Astrocyte of the spinal cord (primary cell): Measurements from ENCODE around the gene LRRC4C.

Experiments used
- DNase-seq: peaks from one replicate; pipeline ENCODE4 v3.0.0; 2011; ENCODE audit warnings: low read depth, low spot score
- H3K4me3 ChIP-seq: 2 replicates; pipeline ENCODE4 v1.5.1; 2011; ENCODE audit warnings: low read depth, mild to moderate bottlenecking, low read length, moderate library complexity
- in situ Hi-C: cut with HindIII; loops from 2 replicates; pipeline ENCODE4 v1.10.0; 2017; ENCODE audit warnings: low sequenced_read_pairs
- TF ChIP-seq, protein P1 (sequence below): IDR thresholded peaks from 2 replicates; pipeline ENCODE4 v1.5.1; 2012; ENCODE audit warnings: low read depth, mild to moderate bottlenecking, low read length, inconsistent platforms

Gene LRRC4C

DNA sequence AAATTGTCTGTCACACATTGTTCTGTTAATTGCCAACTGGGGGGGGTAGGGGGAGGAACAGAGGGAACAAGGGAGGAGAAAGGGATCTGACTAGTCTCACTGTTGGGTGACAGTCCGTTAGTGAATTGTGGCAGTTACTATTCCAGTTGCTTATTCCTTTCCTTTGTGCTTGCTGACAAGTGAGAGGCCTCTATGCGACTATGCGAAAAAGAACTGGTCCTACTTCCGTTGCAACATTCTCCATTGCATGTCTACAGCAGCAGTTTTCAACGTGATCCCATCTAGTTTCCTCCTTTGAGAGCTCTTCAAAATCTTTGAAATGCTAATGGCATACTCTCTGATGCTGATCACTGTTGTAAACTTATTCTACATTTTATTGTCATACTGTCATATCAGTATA is 672.2 kb downstream of the LRRC4C start:
- H3K4me3 ChIP-seq: no peak overlapping the region
- no peak for DNase-seq
- in situ Hi-C loops: no loop called here
- TF ChIP-seq, protein P1, sequence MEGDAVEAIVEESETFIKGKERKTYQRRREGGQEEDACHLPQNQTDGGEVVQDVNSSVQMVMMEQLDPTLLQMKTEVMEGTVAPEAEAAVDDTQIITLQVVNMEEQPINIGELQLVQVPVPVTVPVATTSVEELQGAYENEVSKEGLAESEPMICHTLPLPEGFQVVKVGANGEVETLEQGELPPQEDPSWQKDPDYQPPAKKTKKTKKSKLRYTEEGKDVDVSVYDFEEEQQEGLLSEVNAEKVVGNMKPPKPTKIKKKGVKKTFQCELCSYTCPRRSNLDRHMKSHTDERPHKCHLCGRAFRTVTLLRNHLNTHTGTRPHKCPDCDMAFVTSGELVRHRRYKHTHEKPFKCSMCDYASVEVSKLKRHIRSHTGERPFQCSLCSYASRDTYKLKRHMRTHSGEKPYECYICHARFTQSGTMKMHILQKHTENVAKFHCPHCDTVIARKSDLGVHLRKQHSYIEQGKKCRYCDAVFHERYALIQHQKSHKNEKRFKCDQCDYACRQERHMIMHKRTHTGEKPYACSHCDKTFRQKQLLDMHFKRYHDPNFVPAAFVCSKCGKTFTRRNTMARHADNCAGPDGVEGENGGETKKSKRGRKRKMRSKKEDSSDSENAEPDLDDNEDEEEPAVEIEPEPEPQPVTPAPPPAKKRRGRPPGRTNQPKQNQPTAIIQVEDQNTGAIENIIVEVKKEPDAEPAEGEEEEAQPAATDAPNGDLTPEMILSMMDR: no peak

DNA sequence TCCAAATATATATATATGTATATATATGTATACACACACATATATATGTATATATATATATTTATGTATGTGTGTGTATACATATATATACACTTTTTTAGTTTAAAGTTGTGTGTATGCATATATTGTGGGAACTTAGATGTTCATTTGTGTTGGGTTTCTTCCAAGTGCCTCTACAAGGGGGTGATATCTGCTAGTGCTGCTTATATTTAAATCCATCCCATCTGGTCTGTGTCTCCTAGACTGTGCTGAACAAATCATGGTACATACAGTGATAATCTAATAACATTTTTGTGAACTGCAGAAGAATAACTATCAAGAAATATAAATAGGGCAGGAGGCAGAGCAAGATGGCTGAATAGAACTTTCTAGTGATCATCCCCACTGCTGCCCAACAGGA is 696.4 kb downstream of the LRRC4C start:
- H3K4me3 ChIP-seq: no peak overlapping the region
- in situ Hi-C loops: no loop called here
- DNase-seq: no peak
- TF ChIP-seq, protein P1: no peak

DNA sequence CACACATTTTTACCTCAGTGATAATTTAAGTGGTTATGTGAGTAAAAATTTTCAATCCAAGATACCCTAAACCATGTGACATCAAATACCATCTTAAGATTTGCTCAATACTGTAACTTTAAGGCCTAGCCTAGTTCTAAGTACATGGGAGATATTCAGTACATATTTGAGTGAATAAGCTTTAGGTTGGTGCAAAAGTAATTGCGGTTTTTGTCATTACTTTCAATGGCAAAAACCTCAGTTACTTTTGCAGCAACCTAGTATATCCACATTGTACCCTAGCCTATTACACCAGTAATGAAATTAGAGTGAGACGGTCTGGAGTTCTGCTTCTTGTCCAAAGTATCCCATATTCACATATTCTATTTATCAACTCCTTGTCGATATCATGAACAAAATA is 700.1 kb downstream of the LRRC4C start:
- in situ Hi-C loops: no loop called here
- no peak for DNase-seq
- TF ChIP-seq, protein P1: no peak
- H3K4me3 ChIP-seq: no peak overlapping the region

DNA sequence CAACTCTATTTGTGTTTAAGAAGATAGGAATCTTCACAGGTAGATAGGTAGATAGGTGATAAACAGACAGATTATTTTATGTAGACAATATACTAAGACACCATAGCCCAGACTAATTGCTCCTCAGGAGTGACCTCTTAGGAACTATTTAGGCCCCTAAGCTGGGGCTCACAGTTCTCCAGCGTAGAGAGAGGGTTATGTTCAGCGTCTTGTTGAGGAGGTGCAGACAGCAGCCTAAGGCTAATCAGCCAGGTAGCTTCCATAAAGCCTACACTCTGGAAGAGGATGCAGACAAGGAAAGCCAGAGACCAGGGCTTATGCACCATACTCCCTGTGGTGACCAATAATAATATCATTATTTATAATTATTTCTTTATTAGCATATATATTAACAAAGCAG is 705.2 kb downstream of the LRRC4C start:
- no peak for DNase-seq
- H3K4me3 ChIP-seq: no peak overlapping the region
- in situ Hi-C loops: no loop called here
- TF ChIP-seq, protein P1: no peak

DNA sequence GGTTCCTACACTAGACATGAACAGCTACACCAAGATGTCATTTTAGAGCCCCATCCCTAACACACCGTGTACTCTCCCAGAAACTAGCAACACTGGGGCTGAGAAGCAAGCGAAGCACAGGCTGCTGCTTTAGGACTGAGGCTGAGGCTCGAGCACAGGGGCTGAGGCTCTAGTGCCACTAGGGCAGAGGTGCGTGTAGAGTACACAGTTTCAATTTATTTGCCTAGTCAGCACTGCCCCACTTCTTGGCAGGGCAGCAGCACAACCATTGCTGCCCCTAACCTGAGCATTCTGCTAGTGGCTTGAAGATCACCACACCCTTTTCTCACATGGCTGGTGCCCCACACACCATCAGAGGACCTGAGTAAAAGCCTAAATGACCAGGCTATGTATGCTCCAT is 713.2 kb downstream of the LRRC4C start:
- no peak for DNase-seq
- no peak overlapping the region for H3K4me3 ChIP-seq
- TF ChIP-seq, protein P1: no peak
- in situ Hi-C loops: no loop called here

DNA sequence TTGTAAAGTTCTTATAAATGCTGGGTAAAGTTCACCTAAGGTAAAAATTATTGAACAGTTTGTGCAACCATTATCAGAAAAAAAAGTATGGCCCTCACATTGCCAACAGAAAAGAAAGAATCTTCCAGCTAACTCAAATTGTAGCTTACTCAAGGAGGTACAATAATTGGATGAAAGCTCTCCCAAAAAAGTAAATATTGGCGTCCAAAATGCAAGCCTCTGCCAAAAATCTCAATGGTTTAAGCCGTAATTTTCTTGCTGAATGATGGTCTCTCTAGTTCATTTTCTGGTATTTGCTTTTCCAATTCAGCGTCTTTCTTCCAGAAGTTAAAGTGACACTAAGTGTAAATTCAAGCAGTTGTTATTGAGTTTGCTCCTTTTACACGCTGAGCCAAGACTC is 727.3 kb downstream of the LRRC4C start:
- H3K4me3 ChIP-seq: no peak overlapping the region
- TF ChIP-seq, protein P1: no peak
- no peak for DNase-seq
- in situ Hi-C loops: no loop called here
